Natural killer cell treated with Interleukin-12 subunit alpha and Interleukin-12 subunit beta and Interleukin-15 and Interleukin-18, amount 100 ng/mL, for 72 hours (primary cell): ENCODE measurements around the gene CHST5. TPM values are rescaled to one million over a fixed set of nuclear protein-coding genes. Genes with fewer than 3 reads are reported as not detected.
"Not testable (repeated sequence)": the region's sequence is repeated elsewhere in the genome, so short reads cannot be mapped to it uniquely, and the experiment has no call there.

Experiments used
- ATAC-seq, 2 donors: fragments of 150-1000 bp; cut with Tn5 transposase in 1 of 2; sonication (Bioruptor Pico), chemical (Tn5 transposase) in 1 of 2; 2 replicates each; pipeline ENCODE4 v1.10.0; 2021
- DNase-seq: peaks from one replicate; pipeline ENCODE4 v3.0.0; 2022; ENCODE audit warnings: low spot score
- H3K27ac Mint-ChIP-seq, 2 donors: 1 replicate in 1 of 2; 2 replicates in 1 of 2; pipeline ENCODE4 v1.8.0; 2022; ENCODE audit warnings: mixed read lengths in 2 of 2, mild to moderate bottlenecking in 1 of 2, moderate library complexity in 1 of 2
- H3K27me3 Mint-ChIP-seq, 2 donors: 1 replicate in 1 of 2; 2 replicates in 1 of 2; pipeline ENCODE4 v1.8.0; 2022; ENCODE audit warnings: mixed read lengths in 2 of 2
- H3K36me3 Mint-ChIP-seq: one replicate; pipeline ENCODE4 v1.8.0; 2022; ENCODE audit warnings: mixed read lengths
- H3K4me1 Mint-ChIP-seq, 2 donors: 1 replicate in 1 of 2; 2 replicates in 1 of 2; pipeline ENCODE4 v1.8.0; 2022; ENCODE audit warnings: low read depth in 2 of 2, mixed read lengths in 2 of 2, mild to moderate bottlenecking in 1 of 2
- H3K4me3 Mint-ChIP-seq: one replicate; pipeline ENCODE4 v1.8.0; 2022; ENCODE audit warnings: mixed read lengths
- H3K9me3 Mint-ChIP-seq: 2 replicates; pipeline ENCODE4 v1.8.0; 2022; ENCODE audit warnings: mixed read lengths
- total RNA-seq, 2 donors: library from RNA; stranded (reverse); gene quantifications; one replicate each; pipeline ENCODE4 v1.2.3, GENCODE V29; 2022

CHST5 gene
- total RNA-seq, 2 donors from 2014 or later = 0.14 TPM; not detected in 1

DNA sequence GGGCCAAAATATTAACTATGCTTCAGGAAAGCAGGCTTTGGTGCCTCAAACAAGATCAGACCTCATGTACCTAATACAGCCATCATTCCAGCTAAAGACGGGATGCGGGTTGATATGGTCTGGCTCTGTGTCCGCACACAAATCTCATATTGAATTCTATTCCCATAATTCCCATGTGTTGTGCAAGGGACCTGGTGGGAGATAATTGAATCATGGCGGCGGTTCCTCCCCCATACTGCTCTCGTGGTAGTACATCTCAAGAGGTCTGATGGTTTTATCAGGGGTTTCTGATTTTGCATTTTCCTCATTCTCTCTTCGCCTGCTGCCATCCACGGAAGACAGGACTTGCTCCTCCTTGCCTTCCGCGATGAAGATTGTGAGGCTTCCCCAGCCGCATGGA lies 21.6 kb downstream of the CHST5 start:
- ATAC-seq (no peak), DNase-seq (no peak)
- H3K36me3 Mint-ChIP-seq = no peaks in the 10 kb centered on the region
- no peaks in the 10 kb centered on the region for H3K27me3 Mint-ChIP-seq
- H3K27ac Mint-ChIP-seq = peak overlapping the region in 1 of 2 donors; percentile 45
- no peak overlapping the region for H3K4me3 Mint-ChIP-seq
- H3K4me1 Mint-ChIP-seq = peaks cover 4 to 10% of the 10 kb centered on the region in 2 donors
- no peaks in the 10 kb centered on the region for H3K9me3 Mint-ChIP-seq

DNA sequence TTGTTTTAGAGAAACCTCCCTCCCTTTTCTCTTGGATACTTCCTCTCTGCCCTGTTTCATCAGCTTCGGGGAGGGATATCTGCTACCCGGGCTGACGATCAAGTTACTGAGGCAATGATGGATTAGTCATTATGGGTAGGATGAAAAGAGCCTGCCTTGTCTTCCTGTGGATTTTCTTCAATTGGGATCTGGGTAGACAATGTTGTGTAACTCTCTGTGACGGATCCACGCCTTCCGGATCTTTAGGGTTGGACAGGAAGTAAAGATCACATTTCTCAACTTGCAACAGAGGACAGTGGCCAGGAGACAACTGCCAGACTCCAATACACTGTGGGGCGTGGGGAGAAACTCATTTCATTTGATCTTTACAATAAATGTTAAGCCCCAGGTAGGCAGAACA lies 29.3 kb downstream of the CHST5 start:
- Mint-ChIP-seq H3K27me3 (peaks cover 7 to 20% of the 10 kb centered on the region in 2 donors), H3K27ac (no peak overlapping the region), H3K9me3 (no peaks in the 10 kb centered on the region), H3K4me1 (no peaks in the 10 kb centered on the region), H3K36me3 (no peaks in the 10 kb centered on the region), H3K4me3 (no peak overlapping the region)
- ATAC-seq (no peak), DNase-seq (no peak)

DNA sequence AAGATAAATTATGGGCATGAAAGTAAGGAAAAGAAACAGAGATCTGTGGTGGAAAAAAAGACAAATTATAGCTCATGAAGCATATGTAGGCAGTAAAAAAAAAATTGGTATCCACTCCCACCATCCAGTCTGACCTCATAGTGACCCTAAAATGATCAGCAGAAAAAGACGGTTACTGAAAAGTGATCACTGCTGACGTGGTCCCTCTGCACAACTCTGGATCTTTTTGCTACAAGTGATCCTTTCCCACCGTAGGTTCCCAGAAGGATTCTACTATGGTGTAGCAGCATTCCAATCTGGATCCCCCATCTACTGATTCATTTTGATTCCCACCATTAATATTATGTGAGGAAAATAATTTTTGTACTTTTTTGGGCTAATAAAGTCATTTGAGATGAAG lies 29.8 kb downstream of the CHST5 start:
- Mint-ChIP-seq H3K9me3 (no peaks in the 10 kb centered on the region), H3K27ac (no peak overlapping the region), H3K27me3 (peaks cover 7 to 20% of the 10 kb centered on the region in 2 donors), H3K36me3 (no peaks in the 10 kb centered on the region), H3K4me1 (no peaks in the 10 kb centered on the region), H3K4me3 (no peak overlapping the region)
- DNase-seq (no peak), ATAC-seq (no peak)

DNA sequence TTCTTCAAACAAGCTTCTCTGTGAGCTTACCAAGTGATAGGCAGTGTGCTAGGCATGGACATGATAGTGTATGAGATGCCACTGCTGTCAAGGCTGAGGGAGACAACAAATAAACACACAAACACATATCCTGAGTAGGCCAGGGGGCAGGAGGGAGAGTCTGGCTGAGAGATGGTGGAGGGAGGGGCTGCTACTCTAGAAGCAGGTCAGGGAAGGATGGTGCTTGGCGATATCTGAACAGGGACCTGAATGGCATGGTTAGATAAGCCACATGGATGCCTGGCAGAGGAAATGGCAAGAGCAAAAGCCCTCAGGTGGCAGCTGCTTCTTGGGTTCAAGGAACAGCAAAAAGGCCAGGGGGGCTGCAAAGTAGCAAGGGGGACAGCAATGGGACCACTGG lies 32.1 kb downstream of the CHST5 start:
- Mint-ChIP-seq H3K27ac (no peak overlapping the region), H3K4me1 (no peaks in the 10 kb centered on the region), H3K27me3 (peaks cover 6 to 20% of the 10 kb centered on the region in 2 donors), H3K36me3 (no peaks in the 10 kb centered on the region), H3K4me3 (no peak overlapping the region), H3K9me3 (no peaks in the 10 kb centered on the region)
- DNase-seq = peak; percentile 15
- ATAC-seq = no peak

DNA sequence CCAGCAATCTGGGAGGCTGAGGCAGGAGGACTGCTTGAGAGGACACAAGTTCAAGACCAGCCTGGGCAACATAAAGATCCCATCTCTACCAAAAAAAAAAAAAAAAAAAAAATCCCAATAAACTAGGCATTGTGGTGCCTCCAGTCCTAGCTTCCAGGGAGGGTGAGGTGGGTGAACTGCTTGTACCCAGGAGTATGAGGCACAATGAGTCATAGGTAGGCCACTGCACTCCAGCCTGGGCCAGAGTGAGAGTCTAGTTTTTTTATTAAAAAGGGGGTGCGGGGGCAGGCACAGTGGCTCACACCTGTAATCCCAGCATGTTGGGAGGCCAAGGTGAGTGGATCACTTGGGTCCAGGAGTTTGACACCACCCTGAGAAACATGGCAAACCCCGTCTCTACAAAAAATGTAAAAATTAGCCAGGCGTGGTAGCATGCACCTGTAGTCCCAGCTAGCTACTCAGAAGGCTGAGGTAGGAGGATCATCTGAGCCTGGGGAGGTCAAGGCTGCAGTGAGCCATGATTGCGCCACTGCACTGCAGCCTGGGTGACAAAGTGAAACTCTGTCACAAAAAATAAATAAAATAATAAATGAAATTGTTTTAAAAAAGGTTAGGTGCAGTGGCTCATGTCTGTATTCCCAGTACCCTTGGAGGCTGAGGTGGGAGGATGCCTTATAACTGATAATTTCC lies 32.8 kb downstream of the CHST5 start:
- H3K27ac Mint-ChIP-seq = no peak overlapping the region
- no peaks in the 10 kb centered on the region for H3K36me3 Mint-ChIP-seq
- DNase-seq (peak; percentile 3), ATAC-seq (no peak)
- no peak overlapping the region for H3K4me3 Mint-ChIP-seq
- H3K4me1 Mint-ChIP-seq = no peaks in the 10 kb centered on the region
- H3K9me3 Mint-ChIP-seq = no peaks in the 10 kb centered on the region
- peaks cover 3 to 20% of the 10 kb centered on the region in 2 donors for H3K27me3 Mint-ChIP-seq

DNA sequence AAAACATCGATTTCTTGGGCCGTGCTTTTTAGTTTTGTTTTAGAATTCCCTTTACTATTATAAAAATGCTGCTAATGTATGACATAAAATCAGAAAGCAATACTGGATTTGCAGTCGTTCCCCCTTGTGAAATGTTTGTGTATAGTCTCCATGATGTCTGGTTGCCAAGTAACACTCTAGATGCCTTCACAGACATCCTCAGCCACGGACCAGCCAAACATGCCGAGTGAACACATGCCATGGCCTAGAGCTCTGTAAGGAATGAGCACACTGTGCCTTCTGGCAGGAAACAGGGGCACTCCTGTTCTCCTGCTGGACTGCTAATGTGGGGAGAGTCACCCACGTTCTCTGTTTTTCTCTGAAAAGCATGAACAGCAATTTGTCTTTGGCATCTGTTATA lies 34.1 kb downstream of the CHST5 start:
- peaks cover 3 to 19% of the 10 kb centered on the region in 2 donors for H3K27me3 Mint-ChIP-seq
- not testable (repeated sequence) for H3K27ac Mint-ChIP-seq, H3K9me3 Mint-ChIP-seq, DNase-seq, H3K4me1 Mint-ChIP-seq, H3K36me3 Mint-ChIP-seq, H3K4me3 Mint-ChIP-seq, ATAC-seq

DNA sequence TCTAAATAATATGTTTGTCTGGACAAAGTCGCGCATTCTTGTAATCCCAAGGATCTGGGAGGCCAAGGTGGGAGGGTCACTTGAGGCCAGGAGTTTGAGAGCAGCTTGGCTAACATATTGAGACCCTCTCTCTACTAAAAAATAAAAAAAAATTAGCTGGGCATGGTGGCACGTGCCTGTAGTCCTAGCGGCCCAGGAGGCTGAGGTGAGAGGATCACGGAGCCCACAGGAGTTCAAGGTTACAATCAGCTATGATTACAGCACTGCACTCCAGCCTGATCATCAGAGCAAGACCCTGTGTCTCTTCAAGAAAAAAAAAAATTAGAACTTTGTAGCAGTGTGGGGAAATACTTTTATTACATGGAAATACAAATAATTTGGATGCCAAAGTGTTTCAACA lies 34.5 kb downstream of the CHST5 start:
- ATAC-seq = no peak
- H3K9me3 Mint-ChIP-seq = no peaks in the 10 kb centered on the region
- no peak overlapping the region for H3K27ac Mint-ChIP-seq

DNA sequence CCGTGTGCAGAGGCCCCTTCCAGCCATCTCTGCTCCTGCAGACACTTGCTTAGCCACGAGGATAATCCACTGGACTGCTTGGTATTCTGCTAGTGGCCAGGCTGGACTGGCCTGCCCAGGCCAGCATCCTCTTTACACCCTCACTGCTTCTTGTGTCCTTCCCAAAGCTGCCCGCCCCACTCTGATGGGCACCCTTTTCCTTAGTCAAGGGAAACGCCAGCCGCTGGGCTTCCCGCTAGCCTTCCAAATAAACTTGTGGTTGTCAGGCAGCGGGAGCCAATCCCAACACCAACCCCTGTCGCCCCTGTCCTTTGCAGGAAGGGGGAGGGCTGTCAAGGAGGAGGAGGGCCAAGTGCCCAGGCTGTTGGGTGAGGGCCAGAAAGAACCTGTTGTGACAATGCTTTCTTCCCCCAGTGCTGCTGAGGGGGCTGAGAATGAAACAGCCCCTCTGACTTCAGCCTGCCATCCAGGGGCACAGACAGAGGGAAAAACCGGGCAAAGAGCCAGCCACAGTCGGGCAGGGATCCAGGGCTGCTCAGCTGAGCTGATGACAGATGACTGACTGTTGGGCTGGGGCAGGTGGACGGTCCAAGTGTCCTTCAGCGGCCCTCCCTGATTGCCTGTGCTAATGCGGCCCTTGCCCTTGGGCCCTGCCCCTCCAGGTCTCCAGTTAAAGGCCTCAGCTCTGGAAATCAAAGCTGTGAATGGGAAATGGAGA lies 37.1 kb downstream of the CHST5 start:
- not testable (repeated sequence) for H3K27me3 Mint-ChIP-seq, H3K4me1 Mint-ChIP-seq, ATAC-seq, H3K27ac Mint-ChIP-seq, H3K9me3 Mint-ChIP-seq, H3K4me3 Mint-ChIP-seq, H3K36me3 Mint-ChIP-seq
- DNase-seq = peak; percentile 32

More for the DNA sequence above, 34.5 kb downstream of the CHST5 start:
- no peaks in the 10 kb centered on the region for H3K4me1 Mint-ChIP-seq
- H3K4me3 Mint-ChIP-seq = no peak overlapping the region
- no peak for DNase-seq
- no peaks in the 10 kb centered on the region for H3K36me3 Mint-ChIP-seq
- peaks cover 0 to 15% of the 10 kb centered on the region in 2 donors for H3K27me3 Mint-ChIP-seq

DNA sequence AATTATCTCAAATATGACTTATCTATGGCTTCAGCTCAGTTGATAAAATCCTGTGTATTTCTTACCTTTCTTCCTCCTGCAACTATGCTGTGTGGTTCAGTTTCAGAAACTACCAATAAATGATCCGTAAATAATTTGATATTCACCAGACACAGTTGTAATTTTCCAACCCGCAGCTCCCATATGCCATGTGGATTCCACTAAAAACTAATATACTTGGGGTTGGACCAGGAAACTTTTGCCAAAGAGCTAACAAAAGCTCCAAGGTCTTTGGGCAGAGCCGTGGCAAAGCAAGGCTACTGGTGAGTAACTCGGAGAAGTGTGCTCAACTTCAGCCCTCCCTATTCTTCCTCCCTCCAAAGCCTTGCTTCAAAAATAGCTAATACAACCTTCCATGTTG lies 38.4 kb downstream of the CHST5 start:
- Mint-ChIP-seq H3K27me3 (peaks cover 0 to 9% of the 10 kb centered on the region in 2 donors), H3K27ac (no peak overlapping the region), H3K4me1 (peaks cover 0 to 5% of the 10 kb centered on the region in 2 donors), H3K9me3 (no peaks in the 10 kb centered on the region), H3K36me3 (no peaks in the 10 kb centered on the region), H3K4me3 (no peak overlapping the region)
- ATAC-seq = no peak
- DNase-seq = no peak

DNA sequence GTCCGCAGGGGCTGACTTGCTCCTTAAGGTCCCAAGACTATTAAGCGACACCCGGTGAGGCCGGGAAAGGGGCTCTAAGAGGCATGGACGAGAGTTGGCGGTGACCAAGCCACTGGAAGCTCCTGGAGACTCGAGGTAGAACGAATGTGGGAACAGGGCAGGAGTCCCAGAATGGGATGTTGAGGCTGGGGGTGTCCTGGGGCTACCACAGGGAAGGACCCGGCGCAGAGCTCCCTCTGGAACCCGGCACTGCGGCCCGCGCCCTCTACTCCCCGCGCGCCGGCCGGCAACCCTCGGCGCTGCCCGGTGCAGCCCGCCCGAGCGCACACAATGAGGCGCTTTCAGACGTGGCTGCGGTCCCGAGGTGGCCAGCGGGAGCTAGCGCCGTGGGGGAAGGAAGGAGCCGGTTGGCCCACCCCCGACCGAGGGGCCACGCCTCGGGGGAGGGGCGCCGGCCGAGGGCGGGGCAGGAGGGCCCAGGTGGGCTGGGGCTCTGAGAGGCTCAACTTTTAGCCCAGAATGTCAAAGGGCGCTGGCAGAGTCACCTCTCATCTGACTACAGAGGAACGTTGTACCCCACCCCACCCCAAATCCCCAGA lies 40.7 kb downstream of the CHST5 start, which contains the start of gene CHST6:
Gene CHST6, minus strand, starts transcription at position 366 of the 599 bp plus-strand sequence. CDS start 15,613 bp downstream, outside the sequence.
- DNase-seq (no peak), ATAC-seq (peak; percentile 74 to 82)
- no peak within 1 kb of the TSS for H3K27ac Mint-ChIP-seq
- H3K36me3 Mint-ChIP-seq = no peaks in the 10 kb centered on the region
- H3K4me3 Mint-ChIP-seq = peak within 1 kb of the TSS; percentile 27
- peaks cover 0 to 5% of the 10 kb centered on the region in 2 donors for H3K4me1 Mint-ChIP-seq
- no peaks in the 10 kb centered on the region for H3K9me3 Mint-ChIP-seq
- H3K27me3 Mint-ChIP-seq = peaks cover 0 to 9% of the 10 kb centered on the region in 2 donors

DNA sequence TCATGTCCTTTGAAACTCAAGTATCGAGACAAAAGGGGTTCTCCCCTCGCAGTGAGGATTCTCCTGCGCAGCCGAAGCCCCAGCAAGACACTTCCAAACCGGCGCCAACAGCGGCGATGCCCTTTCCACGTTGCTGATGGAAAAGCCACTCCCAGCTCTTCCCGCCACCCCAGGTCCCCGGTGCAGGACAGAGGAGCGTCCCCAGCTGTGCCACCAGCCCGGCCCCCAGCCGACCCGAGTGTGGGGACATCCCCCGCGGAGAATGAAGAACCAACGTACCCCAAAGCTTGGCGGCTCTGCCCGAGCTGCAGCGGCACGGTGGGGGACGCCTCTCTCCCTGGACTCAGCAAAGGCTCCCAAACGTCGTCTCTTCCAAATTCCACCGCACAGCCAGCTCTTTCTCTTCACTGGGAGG lies 41.2 kb downstream of the CHST5 start:
- Mint-ChIP-seq H3K4me3 (peak overlapping the region; percentile 27), H3K9me3 (no peaks in the 10 kb centered on the region), H3K27me3 (peaks cover 0 to 9% of the 10 kb centered on the region in 2 donors), H3K4me1 (peaks cover 0 to 5% of the 10 kb centered on the region in 2 donors), H3K27ac (no peak overlapping the region), H3K36me3 (no peaks in the 10 kb centered on the region)
- ATAC-seq (no peak), DNase-seq (no peak)

DNA sequence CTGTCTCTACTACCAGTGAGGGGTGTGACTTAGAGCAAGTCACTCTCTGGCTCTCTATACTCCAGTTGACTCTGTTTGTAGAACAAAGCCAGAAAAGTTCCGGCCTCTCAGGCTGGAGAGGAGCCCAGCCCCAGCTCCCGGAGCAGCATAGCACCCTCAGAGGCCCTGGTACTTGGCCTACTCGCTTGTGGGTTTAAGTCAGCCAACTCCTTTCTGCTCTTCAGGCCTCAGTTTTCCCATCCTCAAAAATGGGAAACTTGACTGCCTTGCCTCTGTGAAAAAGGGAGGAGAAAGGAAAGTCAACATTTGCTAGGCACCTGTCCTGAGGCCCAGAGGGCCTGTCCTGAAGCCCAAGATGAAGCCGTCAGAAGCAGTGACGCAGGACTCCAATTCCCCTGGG lies 41.7 kb downstream of the CHST5 start:
- no peak for DNase-seq
- no peak overlapping the region for H3K4me3 Mint-ChIP-seq
- no peaks in the 10 kb centered on the region for H3K36me3 Mint-ChIP-seq
- no peak overlapping the region for H3K27ac Mint-ChIP-seq
- H3K4me1 Mint-ChIP-seq = peaks cover 0 to 5% of the 10 kb centered on the region in 2 donors
- peaks cover 0 to 9% of the 10 kb centered on the region in 2 donors for H3K27me3 Mint-ChIP-seq
- no peak for ATAC-seq
- no peaks in the 10 kb centered on the region for H3K9me3 Mint-ChIP-seq

DNA sequence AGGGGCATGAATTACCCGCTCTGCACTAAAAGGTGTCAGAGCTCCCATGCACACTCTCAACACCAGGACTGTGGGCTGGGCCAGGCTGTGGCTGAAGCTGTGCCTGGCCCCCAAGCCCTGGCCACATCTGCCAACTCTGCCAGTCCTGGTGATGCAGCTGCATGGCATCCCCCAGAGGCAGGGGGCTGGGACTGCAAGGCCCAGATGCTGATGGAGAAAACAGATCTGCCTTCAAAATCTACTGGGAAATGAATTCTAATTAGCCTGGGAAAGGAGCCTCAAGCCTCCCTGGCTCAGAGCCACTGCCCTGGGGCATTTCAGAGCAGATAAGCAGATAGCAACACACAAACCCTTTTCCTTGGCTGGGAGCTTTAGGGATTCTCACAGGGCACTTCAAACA lies 44.0 kb downstream of the CHST5 start:
- DNase-seq (no peak), ATAC-seq (no peak)
- H3K9me3 Mint-ChIP-seq = no peaks in the 10 kb centered on the region
- H3K4me1 Mint-ChIP-seq = peaks cover 0 to 5% of the 10 kb centered on the region in 2 donors
- H3K27ac Mint-ChIP-seq = no peak overlapping the region
- no peaks in the 10 kb centered on the region for H3K36me3 Mint-ChIP-seq
- H3K4me3 Mint-ChIP-seq = no peak overlapping the region
- peaks cover 9 to 10% of the 10 kb centered on the region in 2 donors for H3K27me3 Mint-ChIP-seq

DNA sequence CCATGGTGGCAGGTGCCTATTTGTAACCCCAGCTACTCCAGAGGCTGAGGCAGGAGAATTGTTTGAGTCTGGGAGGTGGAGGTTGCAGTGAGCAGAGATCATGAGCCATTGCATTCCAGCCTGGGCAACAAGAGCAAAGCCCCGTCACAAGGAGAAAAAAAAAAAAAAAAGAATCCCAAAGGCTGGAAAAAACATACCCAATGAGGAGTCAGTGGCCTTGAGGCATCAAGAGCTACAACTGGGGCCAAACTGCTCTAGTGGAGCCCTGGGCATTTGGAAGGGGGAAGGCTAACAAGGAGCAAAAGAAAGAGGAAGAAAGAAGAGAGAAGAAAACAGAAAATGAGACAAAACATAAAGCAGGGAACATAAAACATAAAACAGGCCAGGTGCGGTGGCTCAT lies 47.6 kb downstream of the CHST5 start:
- no peaks in the 10 kb centered on the region for H3K9me3 Mint-ChIP-seq
- DNase-seq (no peak), ATAC-seq (no peak)
- H3K4me1 Mint-ChIP-seq = no peaks in the 10 kb centered on the region
- H3K4me3 Mint-ChIP-seq = no peak overlapping the region
- H3K27me3 Mint-ChIP-seq = peaks cover 4 to 25% of the 10 kb centered on the region in 2 donors
- H3K36me3 Mint-ChIP-seq = no peaks in the 10 kb centered on the region
- H3K27ac Mint-ChIP-seq = no peak overlapping the region
